ENCODE data around the gene ZNF789. TPM values are rescaled to one million over a fixed set of nuclear protein-coding genes. Genes with fewer than 3 reads are reported as not detected.
A peak's percentile ranks its signal among the peaks of the same experiment; 100 is the strongest.

ZNF789 gene
- total and polyA plus RNA-seq, 9 of the 15 experiments (the other 6 are each of a cell fraction or from before 2014, with no cell fraction given): 6.1 to 57.0 (median 24.8) TPM

DNA sequence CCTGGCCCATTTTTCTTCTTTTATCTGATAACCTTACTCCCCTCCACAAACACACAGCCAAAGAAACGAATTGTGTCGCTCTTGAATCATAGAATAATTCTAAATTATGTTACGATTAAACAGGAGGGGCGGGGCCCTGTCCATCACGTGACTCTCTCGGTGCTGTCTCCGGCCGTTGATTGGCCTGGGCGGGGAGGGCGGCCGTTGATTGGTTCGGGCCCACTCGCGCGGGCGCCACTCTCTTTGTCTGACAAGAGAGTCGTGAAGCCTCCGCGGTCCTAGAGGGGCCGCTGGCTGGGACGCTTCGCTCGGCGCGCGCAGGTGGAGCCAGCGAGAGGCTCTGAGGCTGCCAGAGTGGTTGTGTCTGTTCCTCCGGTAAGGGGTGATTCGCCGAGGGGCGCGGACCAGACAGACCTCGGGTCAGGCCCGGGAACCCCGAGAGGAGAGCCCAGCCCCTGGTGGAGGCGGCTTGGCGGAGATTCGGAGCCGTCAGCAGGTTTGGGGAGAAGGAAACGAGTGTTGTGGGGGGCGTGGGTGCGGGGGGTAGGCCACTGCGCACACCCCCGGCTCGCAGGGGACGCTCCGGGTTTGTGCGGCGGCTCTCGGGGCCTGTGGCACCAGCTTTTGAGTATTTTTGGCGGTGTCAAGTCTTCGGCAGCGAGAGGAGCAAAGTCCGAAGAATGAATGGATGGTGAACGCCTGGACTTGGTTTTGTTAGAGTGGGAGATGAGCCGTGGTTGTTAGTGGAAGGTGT lies at the start of gene ZNF789 (continued):
- TF ChIP-seq, protein P1, sequence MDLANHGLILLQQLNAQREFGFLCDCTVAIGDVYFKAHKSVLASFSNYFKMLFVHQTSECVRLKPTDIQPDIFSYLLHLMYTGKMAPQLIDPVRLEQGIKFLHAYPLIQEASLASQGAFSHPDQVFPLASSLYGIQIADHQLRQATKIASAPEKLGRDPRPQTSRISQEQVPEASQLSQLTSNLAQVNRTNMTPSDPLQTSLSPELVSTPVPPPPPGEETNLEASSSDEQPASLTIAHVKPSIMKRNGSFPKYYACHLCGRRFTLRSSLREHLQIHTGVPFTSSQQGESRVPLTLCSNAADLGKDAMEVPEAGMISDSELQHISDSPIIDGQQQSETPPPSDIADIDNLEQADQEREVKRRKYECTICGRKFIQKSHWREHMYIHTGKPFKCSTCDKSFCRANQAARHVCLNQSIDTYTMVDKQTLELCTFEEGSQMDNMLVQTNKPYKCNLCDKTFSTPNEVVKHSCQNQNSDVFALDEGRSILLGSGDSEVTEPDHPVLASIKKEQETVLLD (IDR thresholded peaks at IDR 0.05): 0 out of 2 replicates have a peak, but pooled peaks have one; percentile 19
- no peak for TF ChIP-seq ZNF507 (tag; conservative IDR thresholded peaks at IDR 0.05)
- TF ChIP-seq C11orf30 (IDR thresholded peaks at IDR 0.05; ENCODE audit: low read depth): peak; percentile 87
- TF ChIP-seq CHD4 (IDR thresholded peaks at IDR 0.05; ENCODE audit: insufficient read depth, insufficient replicate concordance, low read depth, low read length, poor library complexity, severe bottlenecking): no peak
- TF ChIP-seq NCOR1 (IDR thresholded peaks at IDR 0.05): 0 out of 2 replicates have a peak, but pooled peaks have one; percentile 31
- TF ChIP-seq, protein P2, sequence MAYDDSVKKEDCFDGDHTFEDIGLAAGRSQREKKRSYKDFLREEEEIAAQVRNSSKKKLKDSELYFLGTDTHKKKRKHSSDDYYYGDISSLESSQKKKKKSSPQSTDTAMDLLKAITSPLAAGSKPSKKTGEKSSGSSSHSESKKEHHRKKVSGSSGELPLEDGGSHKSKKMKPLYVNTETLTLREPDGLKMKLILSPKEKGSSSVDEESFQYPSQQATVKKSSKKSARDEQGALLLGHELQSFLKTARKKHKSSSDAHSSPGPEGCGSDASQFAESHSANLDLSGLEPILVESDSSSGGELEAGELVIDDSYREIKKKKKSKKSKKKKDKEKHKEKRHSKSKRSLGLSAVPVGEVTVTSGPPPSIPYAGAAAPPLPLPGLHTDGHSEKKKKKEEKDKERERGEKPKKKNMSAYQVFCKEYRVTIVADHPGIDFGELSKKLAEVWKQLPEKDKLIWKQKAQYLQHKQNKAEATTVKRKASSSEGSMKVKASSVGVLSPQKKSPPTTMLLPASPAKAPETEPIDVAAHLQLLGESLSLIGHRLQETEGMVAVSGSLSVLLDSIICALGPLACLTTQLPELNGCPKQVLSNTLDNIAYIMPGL (CRISPR knock-in tag; IDR thresholded peaks at IDR 0.05): 0 out of 2 replicates have a peak, but pooled peaks have one; percentile 79
- no peak for TF ChIP-seq NUFIP1 (IDR thresholded peaks at IDR 0.05; ENCODE audit: partially characterized antibody)
- TF ChIP-seq, protein P3, sequence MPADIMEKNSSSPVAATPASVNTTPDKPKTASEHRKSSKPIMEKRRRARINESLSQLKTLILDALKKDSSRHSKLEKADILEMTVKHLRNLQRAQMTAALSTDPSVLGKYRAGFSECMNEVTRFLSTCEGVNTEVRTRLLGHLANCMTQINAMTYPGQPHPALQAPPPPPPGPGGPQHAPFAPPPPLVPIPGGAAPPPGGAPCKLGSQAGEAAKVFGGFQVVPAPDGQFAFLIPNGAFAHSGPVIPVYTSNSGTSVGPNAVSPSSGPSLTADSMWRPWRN (IDR thresholded peaks at IDR 0.05; ENCODE audit: low read depth): no peak
- TF ChIP-seq, protein P4, sequence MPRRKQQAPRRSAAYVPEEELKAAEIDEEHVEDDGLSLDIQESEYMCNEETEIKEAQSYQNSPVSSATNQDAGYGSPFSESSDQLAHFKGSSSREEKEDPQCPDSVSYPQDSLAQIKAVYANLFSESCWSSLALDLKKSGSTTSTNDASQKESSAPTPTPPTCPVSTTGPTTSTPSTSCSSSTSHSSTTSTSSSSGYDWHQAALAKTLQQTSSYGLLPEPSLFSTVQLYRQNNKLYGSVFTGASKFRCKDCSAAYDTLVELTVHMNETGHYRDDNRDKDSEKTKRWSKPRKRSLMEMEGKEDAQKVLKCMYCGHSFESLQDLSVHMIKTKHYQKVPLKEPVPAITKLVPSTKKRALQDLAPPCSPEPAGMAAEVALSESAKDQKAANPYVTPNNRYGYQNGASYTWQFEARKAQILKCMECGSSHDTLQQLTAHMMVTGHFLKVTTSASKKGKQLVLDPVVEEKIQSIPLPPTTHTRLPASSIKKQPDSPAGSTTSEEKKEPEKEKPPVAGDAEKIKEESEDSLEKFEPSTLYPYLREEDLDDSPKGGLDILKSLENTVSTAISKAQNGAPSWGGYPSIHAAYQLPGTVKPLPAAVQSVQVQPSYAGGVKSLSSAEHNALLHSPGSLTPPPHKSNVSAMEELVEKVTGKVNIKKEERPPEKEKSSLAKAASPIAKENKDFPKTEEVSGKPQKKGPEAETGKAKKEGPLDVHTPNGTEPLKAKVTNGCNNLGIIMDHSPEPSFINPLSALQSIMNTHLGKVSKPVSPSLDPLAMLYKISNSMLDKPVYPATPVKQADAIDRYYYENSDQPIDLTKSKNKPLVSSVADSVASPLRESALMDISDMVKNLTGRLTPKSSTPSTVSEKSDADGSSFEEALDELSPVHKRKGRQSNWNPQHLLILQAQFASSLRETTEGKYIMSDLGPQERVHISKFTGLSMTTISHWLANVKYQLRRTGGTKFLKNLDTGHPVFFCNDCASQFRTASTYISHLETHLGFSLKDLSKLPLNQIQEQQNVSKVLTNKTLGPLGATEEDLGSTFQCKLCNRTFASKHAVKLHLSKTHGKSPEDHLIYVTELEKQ (CRISPR knock-in tag; IDR thresholded peaks at IDR 0.05): no peak
- TF ChIP-seq, protein P5, sequence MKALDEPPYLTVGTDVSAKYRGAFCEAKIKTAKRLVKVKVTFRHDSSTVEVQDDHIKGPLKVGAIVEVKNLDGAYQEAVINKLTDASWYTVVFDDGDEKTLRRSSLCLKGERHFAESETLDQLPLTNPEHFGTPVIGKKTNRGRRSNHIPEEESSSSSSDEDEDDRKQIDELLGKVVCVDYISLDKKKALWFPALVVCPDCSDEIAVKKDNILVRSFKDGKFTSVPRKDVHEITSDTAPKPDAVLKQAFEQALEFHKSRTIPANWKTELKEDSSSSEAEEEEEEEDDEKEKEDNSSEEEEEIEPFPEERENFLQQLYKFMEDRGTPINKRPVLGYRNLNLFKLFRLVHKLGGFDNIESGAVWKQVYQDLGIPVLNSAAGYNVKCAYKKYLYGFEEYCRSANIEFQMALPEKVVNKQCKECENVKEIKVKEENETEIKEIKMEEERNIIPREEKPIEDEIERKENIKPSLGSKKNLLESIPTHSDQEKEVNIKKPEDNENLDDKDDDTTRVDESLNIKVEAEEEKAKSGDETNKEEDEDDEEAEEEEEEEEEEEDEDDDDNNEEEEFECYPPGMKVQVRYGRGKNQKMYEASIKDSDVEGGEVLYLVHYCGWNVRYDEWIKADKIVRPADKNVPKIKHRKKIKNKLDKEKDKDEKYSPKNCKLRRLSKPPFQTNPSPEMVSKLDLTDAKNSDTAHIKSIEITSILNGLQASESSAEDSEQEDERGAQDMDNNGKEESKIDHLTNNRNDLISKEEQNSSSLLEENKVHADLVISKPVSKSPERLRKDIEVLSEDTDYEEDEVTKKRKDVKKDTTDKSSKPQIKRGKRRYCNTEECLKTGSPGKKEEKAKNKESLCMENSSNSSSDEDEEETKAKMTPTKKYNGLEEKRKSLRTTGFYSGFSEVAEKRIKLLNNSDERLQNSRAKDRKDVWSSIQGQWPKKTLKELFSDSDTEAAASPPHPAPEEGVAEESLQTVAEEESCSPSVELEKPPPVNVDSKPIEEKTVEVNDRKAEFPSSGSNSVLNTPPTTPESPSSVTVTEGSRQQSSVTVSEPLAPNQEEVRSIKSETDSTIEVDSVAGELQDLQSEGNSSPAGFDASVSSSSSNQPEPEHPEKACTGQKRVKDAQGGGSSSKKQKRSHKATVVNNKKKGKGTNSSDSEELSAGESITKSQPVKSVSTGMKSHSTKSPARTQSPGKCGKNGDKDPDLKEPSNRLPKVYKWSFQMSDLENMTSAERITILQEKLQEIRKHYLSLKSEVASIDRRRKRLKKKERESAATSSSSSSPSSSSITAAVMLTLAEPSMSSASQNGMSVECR (CRISPR knock-in tag; IDR thresholded peaks at IDR 0.05): peak; percentile 55; the same call in 1 of the 2 replicates
- no peak; the same call in 1 of the 2 replicates for TF ChIP-seq ETV5 (CRISPR knock-in tag; IDR thresholded peaks at IDR 0.05; ENCODE audit: low read depth)
- 0 out of 2 replicates have a peak, but pooled peaks have one; percentile 35 for TF ChIP-seq ZNF232 (CRISPR knock-in tag; IDR thresholded peaks at IDR 0.05)
- TF ChIP-seq FOXP1 (CRISPR knock-in tag; IDR thresholded peaks at IDR 0.05): no peak
- TF ChIP-seq ZNF12 (CRISPR knock-in tag; IDR thresholded peaks at IDR 0.05): peak; percentile 81

Measured in K562 (cell line).